NCI-H82 treated with DMSO at 0.1 percent for 48 hours (cell line): ENCODE measurements around the gene BORCS8.

Experiments
- DNase-seq: peaks from one replicate; lab custom pipeline; 2025; ENCODE audit not compliant: unreplicated experiment; lab: John Stamatoyannopoulos, UW

BORCS8 gene

DNA sequence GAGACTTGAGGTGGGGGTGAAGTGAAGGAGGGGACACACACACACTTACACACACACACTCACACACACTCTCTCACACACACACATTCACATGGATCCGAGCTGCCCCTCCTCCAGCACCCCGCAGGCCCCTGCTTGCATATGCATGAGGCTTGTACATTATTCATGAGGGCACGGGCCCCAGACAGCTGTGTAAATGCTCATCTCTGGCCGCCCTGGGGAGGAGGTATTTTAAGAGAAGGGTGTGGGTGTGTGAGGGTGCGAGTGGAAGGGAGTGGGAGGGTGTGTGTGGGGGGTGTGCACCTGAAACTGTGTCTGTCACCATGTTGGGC, 22.2 kb upstream of the BORCS8 start:
- DNase-seq, result no peak

DNA sequence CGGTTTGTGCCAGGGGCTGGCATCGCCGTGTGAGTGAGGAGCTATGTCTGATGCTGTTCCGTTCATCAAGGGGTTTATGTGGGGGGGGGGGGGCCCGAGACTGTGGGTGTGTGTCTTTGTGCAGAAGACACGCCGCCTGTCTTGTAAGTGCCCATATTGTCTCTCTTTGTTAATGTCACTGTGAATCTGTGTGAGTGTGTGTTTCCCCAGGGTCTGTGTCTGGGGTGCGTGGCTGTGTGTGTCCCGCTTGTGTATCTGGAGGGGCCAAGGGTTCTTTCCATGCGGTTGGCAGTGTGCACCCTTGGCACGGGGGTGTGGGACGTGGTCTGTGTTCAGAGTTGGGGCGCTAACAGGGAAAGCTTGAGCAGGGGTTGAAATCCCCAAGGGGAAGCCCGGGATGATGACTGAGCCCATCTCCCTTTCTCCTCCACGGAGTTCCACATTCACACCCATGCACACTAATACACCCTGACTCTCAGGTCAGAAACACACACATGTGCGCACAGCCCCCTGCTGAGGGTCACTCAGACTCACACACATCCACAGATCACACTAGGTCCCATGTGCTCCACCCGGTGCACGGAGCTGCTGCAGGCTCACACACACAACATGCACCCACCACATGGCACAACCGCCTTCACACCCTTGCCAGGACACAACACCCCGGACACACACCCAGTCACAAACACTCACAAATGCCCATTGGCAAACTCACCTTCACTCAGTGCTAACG, 21.6 kb upstream of the BORCS8 start:
- DNase-seq, result no peak

DNA sequence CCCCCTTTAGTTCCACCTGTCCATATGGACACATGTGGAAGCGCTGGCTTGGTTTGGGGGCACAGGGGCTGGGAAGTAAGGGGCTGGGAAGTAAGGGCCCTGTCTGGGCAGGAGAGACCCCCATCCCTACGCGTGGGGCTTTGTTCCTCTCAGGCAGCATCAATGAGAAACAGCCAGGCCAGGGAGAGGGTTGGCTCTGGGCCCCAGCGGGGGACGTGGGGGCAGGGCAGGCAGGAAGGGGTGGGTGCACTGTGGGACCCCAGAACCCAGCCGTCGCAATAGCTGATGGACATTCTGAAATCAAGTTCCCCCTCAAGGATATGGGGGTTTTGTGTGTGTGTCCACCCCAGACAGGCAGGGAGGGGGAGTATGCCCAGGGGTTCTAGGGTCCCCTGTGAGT, 21.0 kb upstream of the BORCS8 start:
- DNase-seq, result no peak

DNA sequence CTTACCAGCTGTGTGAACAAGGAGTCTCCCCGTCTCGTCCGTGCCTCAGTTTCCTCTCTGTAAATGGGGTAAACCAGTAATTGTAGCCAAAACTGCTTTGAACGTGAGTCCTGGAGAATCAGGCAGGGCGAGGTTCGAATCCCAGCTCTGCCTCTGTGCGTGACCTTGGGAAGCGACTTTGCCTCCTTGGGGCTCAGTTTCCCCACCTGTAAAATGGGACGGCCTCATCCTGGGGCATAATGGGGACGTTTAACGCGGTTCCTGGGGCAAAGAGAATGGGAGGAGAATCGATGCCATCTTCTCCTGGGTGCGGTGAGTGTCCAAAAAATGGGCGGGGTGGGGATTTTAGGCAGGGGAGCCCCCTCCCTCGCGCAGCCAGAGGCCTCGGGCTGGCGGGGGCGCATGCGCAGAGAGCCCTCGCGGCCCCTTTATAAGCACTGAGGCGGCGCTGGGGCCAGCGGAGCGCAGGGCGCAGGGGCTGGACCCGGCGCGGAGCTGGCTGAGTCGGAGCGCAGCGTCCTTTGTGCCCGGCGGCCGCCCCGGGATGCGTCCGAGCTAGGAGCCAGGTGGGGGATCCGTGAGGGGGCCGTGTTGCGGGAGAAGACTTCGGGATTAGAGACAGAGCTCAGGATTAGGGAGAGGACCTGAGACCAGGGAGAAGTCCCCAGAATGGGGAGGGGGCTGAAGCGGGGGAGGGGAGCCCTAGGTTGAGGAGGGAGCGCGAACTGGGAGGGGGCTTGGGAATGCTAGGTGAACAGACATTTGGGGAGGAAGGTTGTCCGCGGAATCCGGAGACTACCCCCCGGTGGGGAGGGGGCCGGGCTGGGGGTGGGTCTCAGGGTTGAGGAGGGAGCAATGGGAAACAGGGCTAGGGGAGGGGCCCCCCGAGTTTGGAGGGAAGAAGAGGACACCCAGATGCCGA, 19.8 kb upstream of the BORCS8 start, which contains the start of gene NCAN:
TSS of gene NCAN (plus strand) at position 460 of the 922 bp plus-strand sequence. CDS start 4,996 bp downstream, outside the sequence.
- DNase-seq, result no peak

DNA sequence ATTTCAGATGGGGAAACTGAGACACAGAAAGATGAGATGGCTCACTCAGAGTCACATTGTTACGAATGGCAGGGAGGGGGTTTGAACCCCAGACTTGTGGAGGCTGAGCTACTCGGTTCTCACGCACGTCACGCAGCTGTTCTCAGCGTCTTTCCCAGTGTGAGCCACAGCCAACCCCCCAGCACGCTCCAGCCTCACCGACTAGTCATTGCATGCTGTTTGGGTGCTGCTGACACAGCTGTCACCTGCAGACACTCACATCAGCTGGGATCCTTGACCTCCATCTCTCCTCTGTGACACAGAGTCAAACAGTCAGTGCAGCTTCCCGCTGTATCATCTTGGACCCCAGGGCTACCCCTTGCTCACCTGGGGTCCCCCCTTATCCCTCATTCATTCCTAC, 17.4 kb upstream of the BORCS8 start:
- no peak for DNase-seq

DNA sequence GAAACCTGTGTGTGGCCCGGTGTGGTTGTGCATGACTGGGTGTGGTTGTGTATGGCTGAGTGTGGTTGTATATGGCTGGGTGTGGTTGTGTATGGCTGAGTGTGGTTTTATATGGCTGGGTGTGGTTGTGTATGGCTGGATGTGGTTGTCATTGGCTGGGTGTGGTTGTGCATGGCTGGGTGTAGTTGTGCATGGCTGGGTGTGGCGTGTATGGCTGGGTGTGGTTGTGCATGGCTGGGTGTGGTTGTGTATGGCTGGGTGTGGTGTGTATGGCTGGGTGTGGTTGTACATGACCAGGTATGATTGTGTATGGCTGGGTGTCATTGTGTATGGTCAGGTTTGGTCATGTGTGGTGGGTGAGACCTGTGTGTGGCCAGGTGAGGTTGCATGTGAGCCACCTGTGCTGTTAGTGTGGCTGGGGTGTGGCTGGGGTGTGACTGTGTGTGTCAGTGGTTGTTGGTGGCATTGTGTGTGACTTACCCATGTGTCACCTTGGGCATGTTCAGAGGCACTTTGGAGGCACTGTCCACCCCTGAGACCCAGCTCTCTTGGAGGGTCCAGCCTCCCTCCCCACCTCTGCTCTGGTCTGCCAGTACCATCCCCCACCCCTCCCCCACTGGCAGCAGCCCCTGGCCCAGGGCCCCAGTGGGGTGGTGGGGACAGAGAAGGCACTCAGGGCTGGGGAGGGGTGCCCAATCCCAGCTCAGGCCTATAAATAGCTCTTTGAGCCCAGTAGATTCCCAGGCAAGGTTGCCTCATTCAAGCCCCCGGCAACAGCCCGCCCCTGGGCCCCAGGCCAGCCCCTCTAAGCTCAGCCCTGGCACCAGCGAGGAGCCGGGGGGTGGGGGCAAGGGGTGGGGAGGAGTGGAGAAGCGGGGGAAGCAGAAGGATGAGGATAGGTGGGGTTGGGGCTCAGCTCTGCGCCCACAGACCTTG, 16.0 kb upstream of the BORCS8 start:
- no peak for DNase-seq

DNA sequence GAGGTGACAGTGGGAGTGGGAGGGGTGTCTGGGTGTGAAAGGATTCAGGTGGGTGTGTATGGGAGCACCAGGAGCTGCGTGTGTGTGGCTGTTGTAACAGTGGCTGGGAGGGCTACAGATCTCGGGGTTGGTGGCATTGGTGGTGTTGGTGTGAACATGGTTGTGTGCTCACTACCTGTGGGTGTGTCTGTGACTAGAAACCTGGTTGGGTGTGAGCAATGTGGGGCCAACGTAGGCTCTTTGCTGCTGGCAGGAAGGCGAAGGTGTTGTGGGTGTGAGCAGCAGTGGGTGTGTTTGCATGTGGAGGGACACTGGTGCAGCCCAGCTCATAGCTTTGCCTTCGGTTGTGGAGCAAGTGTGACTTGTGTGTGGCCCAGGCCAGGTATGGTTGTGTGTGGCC, 15.0 kb upstream of the BORCS8 start:
- DNase-seq, result no peak

DNA sequence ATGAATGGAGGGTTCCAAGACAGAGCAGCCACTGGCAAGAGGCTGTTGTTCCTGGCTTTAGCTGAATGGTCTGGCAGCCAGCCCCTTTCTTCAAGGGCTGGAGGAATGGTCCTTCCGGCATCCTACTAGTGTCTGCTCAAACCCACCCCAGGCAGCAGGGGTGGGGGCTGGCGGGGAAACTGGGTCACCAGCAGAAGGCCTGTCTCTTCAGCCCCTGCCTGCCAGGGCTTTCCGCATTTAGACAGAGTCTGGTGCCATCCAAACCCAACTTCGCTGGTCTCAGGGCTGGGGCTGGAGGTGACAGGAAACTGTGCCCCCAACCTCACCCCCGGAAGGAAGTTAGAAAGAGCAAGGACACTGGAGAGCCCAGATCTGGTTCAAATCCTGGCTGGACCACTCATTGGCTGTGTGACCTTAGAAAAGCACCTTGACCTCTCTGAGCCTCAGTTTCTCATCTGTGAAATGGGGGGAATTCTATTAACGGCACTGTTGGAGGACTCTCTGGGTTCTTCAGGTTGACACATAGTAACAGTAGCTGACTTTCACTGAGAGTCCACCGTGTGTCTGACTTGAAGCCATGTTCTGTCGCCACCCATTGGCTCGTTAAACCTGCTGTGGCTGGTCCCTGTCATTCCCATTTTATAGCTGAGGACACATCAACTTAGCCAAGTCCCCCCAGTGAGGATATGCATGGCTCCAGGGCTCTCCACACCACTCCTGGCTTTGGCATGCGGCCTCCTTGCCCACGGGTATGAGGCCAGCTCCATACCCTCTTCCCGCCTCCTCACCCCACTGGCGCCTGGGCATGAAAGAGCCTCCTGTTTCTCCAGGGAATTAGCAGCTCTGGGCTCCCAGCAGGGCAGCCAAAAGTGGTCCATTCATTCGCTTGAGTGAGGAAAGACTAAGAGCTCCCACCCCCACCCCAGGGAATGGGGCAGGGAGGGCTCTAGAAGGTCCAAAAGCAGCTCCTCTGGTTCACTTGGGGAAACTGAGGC, 13.8 kb upstream of the BORCS8 start:
- DNase-seq, result no peak

DNA sequence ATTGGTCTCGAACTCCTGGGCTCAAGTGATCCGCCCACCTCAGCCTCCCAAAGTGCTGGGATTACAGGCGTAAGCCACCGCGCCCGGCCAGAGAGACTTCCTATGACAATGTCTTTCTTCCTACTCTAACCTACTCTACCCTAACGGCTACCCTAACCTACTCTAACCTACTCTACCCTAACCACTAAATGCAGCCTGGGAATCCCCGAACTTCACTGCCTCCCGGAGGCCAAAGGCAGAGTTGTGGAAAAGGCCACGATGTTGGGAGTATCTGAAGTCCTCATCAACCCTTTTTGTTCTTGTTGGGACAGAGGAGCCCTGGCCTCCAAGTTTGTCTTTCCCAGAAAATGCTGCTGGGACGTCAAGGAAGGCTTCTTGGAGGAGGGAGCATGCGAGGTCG, 12.2 kb upstream of the BORCS8 start:
- DNase-seq, result no peak

DNA sequence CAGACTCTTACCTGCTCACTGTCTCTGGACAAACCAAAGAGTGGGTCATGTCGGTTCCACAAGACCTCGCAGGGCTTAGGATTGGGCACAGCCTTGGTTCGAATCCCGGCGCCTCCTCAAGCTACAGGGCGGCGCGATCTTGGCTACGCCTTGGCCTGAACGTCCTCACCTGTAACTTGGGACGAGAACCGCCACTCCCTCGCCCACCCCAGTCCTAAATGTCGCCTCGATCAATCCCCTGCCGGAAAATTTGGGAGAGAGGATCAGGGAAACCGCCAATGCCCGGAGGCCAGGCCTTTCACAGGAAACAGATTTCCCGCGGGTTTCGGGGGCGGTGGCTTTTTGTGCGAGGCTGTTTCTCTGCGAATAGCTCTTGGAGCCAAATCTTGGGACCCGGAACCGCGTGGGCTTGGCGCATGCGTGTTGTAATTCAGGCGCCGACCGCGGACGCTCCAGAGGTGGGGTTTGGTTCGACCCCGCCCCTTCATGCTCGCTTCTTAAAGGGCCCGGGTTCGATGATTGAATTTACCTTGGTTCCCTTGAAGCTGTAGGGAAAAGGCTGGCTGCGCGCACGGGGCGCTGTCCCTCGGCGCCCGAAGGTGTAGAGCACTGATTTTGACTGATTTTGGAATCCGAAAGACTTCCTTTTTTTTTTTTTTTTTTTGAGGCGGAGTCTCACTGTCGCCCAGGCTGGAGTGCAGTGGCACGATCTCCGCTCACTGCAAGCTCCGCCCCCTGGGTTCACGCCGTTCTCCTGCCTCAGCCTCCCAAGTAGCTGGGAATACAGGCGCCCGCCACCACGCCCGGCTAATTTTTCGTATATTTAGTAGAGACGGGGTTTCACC, 11.3 kb upstream of the BORCS8 start, which contains the start of gene NR2C2AP:
TSS of gene NR2C2AP (minus strand) at position 403 of the 845 bp plus-strand sequence. CDS start at position 49, 354 bp downstream.
- DNase-seq, result peak; percentile 90

DNA sequence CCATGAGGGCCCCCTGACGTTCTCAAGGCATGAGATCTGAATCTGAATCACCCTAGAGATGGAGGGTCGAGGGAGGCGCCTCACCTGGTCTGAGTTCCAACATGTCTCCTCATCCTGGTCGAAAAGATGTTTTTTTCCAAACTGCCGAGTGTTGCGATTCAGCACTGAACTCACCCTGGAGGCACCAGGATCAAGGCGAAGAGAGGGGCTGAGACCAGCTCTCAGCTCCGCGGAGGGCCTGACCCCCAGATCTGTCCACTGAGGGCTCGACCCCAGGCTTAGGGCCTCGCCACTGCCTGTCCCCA, 10.7 kb upstream of the BORCS8 start:
- no peak for DNase-seq

DNA sequence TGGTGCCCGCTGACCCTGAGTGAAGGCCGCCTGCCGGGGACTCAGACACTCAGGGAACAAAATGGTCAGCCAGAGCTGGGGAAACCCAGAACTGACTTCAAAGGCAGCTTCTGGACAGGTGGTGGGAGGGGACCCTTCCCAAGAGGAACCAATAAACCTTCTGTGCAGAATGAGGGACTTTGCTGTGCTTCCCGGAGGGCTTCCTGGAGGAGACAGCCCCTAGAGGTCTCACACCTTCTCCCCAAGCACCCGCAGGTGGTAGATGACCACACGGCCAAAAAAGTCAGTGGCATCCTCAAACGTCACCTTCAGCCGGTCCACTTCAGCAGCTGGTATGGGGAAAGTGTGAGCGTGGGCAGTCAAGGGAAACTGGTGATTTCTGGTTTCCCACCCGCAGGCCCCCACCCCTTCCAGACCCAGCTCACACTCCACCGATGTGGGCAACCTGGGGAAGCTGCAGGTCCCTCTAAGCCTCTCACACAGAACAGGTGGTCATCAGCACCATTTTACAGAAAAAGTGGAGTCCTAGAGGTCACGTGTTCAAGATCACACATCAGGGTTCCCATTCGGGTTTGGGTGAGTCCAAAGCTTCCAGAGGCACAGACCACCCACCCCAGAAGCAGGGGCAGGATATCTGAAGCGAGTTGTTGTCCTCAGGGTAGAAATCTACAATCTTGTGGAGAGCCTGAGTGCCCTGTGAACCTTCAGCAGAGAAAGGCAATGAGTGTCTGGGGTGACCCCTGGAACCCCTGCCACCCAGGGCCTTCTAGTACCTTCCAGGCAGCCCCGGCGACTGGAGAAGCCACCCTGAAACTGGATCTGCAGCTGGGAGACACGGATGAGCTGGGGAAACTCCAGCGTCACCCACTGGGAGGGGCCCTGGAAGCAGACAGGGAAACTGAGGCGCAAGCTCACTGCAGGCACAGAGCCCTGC, 10.0 kb upstream of the BORCS8 start:
- no peak for DNase-seq

DNA sequence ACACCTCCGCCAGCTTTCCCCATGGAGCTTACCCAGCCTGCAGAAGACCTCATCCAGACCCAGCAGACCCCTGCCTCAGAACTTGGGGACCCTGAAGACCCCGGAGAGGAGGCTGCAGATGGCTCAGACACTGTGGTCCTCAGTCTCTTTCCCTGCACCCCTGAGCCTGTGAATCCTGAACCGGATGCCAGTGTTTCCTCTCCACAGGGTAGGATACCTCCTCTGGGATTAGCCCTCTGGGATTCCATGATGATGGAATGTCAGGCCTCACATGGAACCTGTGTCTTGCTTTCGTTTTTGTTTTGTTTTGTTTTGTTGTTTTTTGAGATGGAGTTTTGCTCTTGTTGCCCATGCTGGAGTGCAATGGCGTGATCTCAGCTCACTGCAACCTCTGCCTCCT, 2.0 kb upstream of the BORCS8 start:
- DNase-seq, result no peak

DNA sequence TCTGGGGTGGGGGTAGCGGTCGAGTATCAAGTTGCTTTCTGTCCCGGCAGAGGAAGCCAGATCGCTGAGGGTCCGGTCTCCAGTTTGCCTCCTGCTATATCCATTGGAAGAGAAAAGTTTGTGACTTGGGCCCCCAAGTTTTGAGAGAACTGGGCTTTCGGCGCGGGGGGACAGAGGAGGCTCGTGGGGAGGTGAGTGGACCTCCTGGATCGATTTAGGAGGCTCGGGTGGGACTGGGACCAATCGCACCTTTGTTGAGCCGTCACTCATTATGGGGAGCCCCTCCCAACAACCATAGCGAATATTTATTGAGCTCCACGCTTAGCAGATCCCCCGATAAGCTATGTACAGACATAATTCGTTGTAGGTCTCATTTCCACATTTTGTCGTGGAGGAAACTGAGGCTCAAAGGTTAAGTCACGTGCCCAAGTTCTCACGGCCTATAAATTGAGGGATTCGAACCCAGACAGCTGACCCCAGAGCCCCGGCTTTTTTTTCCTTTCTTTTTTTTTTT, 1.0 kb upstream of the BORCS8 start:
- no peak for DNase-seq

DNA sequence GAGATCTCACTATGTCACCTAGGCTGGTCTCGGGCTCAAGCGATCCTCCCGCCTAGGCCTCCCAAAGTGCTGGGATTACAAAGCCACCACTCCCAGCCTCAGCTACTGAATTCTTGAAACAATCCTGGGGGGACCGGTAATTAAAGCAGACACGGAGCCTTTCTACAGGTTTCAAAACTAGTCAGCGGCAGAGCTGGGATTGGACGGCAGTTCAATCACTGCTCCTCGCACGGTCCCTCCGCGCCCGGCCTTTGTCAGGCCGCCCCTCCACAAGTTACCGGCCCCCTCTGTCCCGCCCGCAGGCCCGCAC, 229 bp downstream of the BORCS8 start:
- no peak for DNase-seq

DNA sequence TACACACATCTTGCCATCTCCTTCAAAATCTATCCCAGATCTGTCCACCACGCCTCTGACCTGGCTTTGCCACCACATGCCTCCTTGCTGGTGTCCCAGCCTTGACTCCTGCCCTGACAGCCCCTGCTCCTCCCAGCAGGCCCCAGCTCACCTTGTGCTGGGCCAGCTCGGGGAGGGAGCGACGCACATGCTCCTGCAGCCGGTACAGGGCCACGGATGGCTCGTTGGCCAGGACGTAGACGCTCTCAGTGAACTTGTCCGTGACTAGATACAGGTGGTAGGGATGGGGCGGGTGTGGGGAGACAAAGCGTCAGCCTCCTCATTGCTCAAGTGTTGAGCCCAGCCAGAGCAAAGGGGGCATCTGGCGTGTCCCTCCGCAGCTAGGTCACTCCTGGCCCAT, 5.2 kb downstream of the BORCS8 start:
- DNase-seq, result no peak

DNA sequence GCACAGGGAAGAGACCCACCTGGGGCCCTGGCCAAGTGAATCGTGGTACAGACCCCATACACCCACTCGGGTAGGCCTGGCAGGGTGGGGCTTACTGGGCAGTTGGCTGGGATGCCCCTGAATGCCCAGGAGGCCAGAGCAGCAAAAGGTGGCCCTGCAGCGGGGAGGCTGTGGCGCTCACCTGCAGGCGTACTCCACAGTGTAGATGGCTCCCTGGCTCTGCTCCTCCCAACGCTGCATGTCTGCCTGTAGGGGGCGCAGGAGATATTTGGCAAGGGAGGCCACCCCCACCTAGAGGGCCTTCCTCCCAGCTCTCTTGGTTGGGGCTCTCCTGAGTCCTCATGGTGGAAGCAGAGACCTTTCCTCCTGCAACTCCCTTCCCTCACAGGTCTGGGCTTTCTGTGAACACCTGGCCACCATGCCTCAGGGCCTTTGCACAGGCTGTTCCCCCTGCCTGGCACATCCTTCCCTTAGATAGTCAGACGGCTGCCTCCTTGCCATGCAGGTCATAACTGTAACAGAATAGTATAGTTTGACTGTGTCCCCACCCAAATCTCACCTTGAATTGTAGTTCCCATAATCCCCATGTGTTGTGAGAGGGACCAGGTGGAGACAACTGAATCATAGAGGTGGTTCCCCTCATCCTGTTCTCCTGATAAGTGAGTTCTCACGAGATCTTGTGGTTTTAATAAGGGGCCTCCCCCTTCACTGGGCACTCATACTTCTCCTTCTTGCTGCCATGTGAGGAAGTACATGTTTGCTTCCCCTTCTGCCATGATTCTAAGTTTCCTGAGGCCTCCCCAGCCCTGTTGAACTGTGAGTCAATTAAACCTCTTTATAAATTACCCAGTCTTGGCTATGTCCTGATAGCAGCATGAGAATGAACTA, 5.9 kb downstream of the BORCS8 start:
- DNase-seq, result peak; percentile 38
